ENCODE results near the gene CANX. TPM values are rescaled to one million over a fixed set of nuclear protein-coding genes. Genes with fewer than 3 reads are reported as not detected.

Gene CANX
- polyA plus RNA-seq, 1 donor, result 212 TPM

- no peak for DNase-seq
These were observed 78.7 kb downstream of the CANX start for GRCh38 chr5:179777456-179777855.

- no peak for DNase-seq
These were observed 79.1 kb downstream of the CANX start for GRCh38 chr5:179777909-179778308.

GRCh38 chr5:179778591-179778990 is 79.8 kb downstream of the CANX start:
- no peak for DNase-seq

GRCh38 chr5:179779826-179780225 is 81.1 kb downstream of the CANX start:
- no peak for DNase-seq

- DNase-seq, result no peak
These were observed 81.6 kb downstream of the CANX start for GRCh38 chr5:179780362-179780761.

Other genes starting within 250 kb of the CANX start
- 40.6 TPM for gene RUFY1, start 148.4 kb upstream of the CANX start, polyA plus RNA-seq (ENCODE audit: insufficient read length)
- gene HNRNPH1, start 75.3 kb upstream of the CANX start, polyA plus RNA-seq (ENCODE audit: insufficient read length), result 607 TPM
- 0.61 TPM for gene CBY3, start 17.9 kb upstream of the CANX start, polyA plus RNA-seq (ENCODE audit: insufficient read length)
- 26.7 TPM for gene MAML1, start 33.9 kb downstream of the CANX start, polyA plus RNA-seq (ENCODE audit: insufficient read length)
- 2.8 TPM for gene LTC4S, start 95.0 kb downstream of the CANX start, polyA plus RNA-seq (ENCODE audit: insufficient read length)
- gene MGAT4B, start 107.9 kb downstream of the CANX start, polyA plus RNA-seq (ENCODE audit: insufficient read length), result 69.3 TPM
- gene SQSTM1, start 121.9 kb downstream of the CANX start, polyA plus RNA-seq (ENCODE audit: insufficient read length), result 74.0 TPM
- 15.4 TPM for gene MRNIP, start 159.8 kb downstream of the CANX start, polyA plus RNA-seq (ENCODE audit: insufficient read length)
- gene TBC1D9B, start 208.9 kb downstream of the CANX start, polyA plus RNA-seq (ENCODE audit: insufficient read length), result 55.7 TPM